GM12875 (cell line): ENCODE measurements around the gene REC8.

Source experiments
- H3K4me3 ChIP-seq: one replicate; pipeline ENCODE4 v1.5.1; 2011; ENCODE audit warnings: low read depth, low read length, control low read depth
- TF ChIP-seq, protein P1 (sequence below): IDR thresholded peaks from 2 replicates; pipeline ENCODE4 v1.5.1; 2011; ENCODE audit warnings: low read depth, mild to moderate bottlenecking, control low read depth, inconsistent platforms, low read length, moderate library complexity, borderline replicate concordance; ENCODE audit not compliant: insufficient read depth

Gene REC8, protein sequence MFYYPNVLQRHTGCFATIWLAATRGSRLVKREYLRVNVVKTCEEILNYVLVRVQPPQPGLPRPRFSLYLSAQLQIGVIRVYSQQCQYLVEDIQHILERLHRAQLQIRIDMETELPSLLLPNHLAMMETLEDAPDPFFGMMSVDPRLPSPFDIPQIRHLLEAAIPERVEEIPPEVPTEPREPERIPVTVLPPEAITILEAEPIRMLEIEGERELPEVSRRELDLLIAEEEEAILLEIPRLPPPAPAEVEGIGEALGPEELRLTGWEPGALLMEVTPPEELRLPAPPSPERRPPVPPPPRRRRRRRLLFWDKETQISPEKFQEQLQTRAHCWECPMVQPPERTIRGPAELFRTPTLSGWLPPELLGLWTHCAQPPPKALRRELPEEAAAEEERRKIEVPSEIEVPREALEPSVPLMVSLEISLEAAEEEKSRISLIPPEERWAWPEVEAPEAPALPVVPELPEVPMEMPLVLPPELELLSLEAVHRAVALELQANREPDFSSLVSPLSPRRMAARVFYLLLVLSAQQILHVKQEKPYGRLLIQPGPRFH

DNA sequence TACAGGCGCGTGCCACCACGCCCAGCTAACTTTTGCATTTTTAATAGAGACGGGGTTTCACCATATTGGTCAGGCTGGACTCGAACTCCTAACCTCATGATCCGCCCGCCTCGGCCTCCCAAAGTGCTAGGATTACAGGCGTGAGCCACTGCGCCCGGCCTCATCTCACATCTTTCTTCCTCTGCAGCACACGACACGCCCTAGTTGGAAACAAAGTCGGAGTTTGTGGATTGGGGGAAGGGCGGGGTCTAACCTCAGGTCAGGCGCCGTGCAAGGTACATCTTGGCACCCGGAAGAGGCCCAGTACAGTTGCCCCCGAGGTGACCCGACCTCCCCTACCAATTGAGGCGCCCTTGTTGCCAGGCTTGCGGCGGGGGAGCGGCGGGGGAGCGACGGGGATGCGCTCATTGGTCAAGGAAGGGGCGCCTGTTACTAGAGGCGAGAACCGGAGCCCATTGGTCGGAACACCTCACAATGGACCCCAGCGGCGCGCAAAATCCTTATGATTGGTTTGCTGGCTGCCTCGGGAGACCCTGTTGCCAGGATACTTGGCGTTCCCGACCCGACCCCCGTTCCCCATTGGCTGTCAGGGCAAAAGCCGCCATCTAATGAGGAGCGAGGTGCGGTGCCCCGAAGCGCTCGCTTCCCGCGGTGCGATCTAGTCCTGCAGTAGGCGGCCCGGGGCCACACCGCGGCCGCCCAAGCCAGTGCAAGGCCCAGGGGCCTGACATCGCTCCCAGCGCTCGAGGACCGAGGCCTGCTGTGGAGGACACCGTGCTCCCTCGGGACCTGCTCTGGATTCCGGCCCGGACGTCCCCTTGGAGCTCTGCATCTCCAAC is at the start of gene REC8:
TSS of gene REC8 (plus strand) at position 659 of the 839 bp plus-strand sequence. CDS start 473 bp downstream, outside the sequence.
- TF ChIP-seq, protein P1, sequence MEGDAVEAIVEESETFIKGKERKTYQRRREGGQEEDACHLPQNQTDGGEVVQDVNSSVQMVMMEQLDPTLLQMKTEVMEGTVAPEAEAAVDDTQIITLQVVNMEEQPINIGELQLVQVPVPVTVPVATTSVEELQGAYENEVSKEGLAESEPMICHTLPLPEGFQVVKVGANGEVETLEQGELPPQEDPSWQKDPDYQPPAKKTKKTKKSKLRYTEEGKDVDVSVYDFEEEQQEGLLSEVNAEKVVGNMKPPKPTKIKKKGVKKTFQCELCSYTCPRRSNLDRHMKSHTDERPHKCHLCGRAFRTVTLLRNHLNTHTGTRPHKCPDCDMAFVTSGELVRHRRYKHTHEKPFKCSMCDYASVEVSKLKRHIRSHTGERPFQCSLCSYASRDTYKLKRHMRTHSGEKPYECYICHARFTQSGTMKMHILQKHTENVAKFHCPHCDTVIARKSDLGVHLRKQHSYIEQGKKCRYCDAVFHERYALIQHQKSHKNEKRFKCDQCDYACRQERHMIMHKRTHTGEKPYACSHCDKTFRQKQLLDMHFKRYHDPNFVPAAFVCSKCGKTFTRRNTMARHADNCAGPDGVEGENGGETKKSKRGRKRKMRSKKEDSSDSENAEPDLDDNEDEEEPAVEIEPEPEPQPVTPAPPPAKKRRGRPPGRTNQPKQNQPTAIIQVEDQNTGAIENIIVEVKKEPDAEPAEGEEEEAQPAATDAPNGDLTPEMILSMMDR, result no peak
- H3K4me3 ChIP-seq, result peak within 1 kb of the TSS; percentile 72

DNA sequence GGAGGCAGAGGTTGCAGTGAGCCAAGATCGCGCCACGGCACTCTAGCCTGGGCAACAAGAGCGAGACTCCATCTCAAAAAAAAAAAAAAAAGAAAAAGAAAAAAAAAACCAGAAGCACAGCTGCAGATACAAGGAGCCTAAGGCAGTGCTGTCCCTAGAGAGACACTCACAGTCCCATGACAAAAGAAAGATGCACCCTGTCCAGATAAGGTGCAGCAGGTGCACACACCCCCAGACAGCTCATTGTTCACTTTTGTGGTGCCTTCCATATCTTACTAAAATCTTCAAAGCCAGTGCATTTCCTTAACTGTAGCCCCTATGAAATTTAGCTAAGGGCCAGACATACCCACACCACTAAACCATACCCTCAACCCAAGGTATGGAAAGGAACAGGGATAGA is 49.5 kb upstream of the REC8 start:
- H3K4me3 ChIP-seq, result no peak overlapping the region
- TF ChIP-seq, protein P1, result no peak

DNA sequence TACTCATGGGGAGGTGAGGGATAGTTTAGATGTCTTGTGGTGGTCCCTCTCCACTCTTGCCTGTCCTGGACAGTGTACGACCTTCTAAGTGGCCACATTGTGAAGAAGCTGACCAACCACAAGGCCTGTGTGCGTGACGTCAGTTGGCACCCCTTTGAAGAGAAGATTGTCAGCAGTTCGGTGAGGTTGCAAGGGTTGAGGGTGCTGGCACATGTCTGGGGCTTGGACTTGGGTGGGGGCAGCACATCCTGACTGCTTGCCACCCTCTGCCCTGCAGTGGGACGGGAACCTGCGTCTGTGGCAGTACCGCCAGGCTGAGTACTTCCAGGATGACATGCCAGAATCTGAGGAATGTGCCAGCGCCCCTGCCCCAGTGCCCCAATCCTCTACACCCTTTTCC is 49.0 kb upstream of the REC8 start:
- TF ChIP-seq, protein P1, result no peak
- no peak overlapping the region for H3K4me3 ChIP-seq

DNA sequence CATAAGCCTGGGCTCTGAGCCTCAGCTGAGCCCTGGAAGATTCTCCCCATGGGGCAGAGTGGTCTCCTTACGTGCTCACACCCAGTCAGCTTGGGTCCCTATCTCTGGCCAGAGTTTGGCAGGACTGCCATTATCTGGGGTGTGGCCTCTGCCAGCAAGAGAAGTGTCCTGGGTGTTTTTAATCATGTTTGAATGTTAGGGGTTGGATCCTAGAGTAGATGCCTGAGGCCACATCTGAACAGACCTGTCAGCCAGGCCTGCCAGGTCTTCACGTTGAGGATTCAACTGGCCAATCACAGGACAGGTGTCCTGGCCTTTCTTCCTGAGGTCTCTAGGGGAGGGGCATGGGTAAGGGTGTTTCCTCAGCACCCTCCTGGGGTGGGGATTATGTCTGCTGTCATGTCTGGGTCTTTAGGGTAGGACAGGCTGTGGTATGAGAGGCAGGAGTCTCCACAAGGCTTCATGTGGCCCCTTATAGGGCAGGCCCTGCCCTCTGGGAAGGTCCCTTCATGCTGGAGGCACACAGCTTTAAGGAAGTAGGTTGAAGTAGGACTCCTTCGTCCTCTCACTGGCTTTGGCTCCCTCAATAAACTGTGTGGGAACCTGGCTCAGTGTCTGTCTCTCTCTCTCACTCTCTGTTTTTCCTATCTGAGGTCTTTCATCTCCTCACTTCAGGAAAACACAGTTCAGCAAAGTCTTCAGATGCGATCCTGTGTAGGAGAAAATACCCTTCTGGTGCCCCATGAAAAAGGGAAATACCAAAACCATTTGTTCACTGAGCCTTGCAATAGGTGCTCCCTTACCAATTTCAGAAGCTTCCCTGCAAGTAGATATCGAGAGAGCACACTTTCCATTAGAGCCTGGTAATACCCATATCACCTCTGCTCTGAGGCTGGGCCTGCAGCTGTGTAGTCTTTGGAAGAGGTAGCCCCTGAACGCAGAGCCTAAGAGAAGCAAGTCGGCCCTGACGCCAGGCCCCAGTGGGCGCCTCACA is 48.2 kb upstream of the REC8 start:
- TF ChIP-seq, protein P1, result no peak
- no peak overlapping the region for H3K4me3 ChIP-seq

DNA sequence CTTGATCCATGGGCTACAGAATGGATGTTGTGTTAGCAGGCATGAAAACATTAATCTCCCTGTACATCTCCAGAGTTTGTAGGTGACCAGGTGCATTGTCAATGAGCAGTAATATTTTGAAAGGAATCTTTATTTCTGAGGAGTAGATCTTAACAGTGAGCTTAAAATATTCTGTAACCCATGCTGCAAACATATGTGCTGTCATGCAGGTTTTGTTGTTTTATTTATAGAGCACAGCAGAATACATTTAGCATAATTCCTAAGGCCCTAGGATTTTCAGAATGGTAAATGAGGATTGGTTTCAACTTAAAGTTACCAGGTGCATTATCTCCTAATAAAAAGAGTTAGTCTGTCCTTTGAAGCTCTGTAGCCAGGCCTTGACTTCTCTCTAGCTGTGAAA is 44.9 kb upstream of the REC8 start:
- TF ChIP-seq, protein P1, result no peak

DNA sequence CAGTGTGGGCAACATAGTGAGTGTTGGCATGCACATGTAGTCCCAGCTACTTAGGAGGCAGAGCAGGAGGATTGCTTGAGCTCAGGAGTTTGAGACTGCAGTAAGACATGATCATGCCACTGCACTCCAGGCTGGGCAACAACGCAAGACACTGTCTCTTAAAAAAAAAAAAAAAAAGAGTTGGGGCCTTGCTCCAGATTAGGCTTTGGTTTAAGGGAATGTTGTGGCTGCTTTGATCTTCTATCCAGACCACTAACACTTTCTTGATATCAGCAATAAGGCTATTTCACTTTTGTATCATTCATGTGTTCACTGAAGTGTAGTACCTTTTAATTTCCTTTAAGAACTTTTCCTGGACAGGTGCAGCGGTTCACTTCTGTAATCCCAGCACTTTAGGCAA is 44.2 kb upstream of the REC8 start:
- no peak overlapping the region for H3K4me3 ChIP-seq
- TF ChIP-seq, protein P1, result no peak

More for the DNA sequence above, 44.9 kb upstream of the REC8 start:
- no peak overlapping the region for H3K4me3 ChIP-seq
